ENCODE results near the gene PLCB4.

The PLCB4 gene

DNA sequence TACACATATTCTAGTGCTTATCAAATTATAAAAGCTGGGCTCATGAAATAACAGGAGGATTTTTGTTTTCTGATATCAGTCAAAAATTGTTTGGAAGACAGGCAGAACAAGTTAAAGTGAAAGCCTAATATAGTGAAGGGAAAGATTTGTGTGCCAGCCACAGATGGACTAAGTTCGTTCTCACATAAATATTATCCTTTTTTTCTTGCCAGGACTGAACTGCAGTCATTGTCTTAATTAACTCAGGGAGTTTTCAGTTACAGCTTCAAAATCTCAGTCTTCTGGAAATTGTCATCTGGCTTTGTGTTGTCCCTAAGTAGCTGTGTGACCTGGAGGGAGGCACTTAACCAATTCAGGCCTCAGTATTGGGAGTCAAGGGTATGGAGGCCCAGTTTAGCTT lies 40.7 kb downstream of the PLCB4 start:
- DNase-seq, result no peak

DNA sequence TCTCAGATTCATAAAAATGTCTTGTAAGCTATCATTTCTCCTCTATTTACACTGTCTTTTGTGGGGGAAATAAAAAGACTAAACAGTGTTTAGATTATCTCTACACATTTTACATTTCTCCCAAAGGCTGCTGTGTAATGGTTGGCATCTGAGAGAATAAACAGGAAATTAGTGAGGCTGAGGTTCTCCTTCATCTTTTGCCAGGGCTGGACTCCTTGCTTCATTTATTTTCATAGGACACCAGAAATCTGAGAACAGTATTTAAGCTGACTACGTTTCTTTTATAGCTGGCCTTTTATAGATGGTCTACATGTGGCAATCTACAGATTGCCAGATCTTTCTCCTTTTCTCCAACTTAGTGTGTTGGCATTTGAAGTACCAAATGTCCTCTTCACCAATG lies 41.5 kb downstream of the PLCB4 start:
- DNase-seq, result no peak

DNA sequence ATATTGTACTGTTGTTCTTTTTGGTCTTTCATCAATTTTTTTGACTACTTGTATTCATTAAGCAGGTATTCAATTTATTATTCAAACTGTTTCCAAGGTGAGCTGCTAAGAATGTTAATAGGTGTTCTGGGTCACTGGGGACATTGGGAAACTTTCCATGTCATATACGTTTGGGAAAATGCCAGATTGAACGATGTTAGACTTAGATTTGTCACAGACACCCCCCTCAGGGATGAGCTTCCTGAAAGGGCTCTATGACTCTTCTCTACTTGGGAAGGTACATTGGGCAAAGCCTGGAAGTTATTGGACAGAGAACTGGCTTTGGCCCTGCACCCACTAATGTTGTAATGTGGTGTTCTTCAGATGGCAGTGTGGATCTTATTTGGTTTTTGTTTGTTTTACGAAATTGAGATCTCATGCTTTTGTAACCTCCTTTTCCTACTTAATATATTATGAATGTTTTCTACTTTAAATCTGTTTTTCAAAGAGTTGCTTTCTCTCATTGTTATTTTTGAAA lies 42.1 kb downstream of the PLCB4 start:
- DNase-seq, result no peak

DNA sequence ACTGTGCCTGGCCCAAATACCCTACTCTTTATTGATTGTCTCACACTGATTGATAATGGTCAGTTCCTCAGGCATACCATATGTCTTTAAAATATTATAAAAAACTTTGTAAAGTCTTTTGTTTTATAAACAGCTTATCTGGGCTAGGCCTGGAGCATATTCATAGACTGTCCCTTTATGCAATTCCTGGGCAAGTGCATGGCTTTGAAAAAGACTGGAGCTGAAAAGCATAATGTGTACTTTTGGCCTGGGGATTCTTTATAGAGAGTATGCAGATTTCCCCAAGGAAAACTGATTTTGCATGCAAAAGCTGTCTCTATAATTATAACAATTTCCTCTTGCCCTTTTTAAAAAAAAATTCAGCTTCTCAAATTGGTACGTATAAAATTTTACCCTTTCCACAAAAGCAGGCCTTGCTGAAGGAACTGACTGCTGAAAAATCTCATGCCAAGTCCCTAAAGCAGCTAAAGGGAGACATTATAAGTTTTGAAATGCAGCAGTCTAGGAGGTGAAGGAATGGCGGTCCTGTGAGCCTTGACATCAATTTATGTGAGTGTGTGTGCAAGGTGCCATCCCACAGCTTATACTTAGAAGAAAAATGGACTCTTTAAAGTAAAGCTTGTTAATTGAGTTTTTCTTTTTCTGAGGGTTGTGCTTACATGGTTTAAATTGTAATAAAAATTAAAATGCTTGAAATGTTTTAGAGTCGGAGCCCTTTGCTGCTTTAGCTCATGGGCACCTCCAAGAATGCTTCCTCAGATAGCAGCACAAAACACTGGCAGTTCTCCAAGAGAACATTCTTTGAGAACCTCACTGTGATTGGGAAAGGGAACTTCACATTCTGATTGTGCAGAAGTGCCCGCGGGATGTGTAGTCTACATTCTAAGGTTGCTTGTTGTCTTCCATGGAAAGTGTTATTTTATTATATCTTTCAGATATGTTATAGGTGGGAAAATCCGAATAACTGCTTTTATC lies 43.9 kb downstream of the PLCB4 start:
- peak; percentile 13 to 30 for DNase-seq

DNA sequence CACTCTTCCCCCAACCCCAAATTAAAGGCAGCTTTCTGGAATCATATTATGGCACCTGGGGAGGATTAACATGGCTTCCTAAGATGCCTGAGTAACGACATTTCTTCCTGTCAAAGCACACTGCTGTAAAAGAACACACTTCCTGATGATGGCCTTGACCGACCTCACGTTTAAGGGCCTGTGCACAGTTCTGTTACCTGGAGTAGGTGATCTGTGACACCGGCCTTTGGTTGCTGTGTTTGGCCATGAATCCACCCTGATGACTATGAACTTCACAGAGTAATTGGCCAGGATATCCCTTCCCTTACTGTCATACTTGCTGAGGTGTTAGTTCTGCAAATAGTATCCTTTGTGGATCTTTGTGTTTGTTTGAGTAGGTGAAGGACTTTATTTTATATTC lies 45.8 kb downstream of the PLCB4 start:
- DNase-seq, result no peak

DNA sequence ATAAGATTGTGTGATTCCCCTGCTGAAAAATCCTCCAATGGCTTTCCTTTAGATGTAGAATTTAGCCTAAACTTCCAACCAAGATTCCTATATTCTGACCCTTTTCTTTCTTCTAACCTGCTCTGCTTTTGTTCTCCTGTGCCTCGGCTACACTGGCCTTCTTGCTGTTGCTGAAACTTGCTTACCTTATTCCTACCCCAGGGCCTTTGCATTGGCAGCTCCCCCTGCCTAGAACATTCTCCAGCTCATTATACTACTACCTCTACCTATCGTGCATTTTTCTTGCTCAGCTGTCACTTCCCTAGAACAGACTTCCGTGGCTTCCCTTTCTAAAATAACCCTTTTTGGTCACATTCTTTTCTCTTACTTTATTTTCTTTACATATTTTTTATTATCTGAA lies 48.7 kb downstream of the PLCB4 start:
- DNase-seq, result no peak

DNA sequence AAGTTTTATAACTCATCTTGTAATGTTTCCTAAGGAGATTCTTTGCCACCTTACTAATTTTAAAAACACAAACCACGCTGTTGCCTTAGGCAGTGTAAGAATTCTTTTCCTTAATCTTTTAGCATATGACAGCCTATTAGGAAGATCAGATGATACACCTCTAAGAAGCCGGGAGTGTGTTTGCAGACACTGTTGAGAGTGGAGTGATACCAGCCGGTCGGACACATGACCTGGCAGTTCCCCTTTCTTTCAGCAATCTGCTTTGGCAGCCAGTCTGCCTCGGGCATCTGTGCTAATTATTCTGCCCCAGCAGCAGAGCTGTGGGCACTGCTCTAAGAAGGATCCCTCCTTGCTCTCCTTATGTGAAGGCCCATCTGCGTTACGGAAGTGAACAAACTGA lies 50.9 kb downstream of the PLCB4 start:
- DNase-seq, result peak; percentile 13 to 26

DNA sequence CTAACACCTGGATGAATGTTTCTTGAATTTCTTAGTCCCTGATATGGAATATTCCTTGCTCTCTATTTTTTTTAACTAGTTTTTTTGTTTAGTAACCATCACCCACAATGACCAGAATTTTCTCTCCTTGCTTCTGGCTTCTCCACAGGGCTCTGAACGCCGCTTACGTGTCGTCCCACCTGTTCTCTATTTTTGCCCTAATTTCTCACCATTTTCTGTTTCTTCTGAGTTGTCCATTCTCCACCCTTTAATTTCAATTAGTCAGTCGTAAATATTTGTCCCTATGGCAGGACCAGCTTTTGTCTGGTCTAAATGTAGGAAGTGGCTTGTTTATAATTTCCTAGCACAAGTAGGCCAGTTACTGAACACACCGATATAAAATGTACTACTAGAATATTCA lies 52.3 kb downstream of the PLCB4 start:
- DNase-seq, result no peak

DNA sequence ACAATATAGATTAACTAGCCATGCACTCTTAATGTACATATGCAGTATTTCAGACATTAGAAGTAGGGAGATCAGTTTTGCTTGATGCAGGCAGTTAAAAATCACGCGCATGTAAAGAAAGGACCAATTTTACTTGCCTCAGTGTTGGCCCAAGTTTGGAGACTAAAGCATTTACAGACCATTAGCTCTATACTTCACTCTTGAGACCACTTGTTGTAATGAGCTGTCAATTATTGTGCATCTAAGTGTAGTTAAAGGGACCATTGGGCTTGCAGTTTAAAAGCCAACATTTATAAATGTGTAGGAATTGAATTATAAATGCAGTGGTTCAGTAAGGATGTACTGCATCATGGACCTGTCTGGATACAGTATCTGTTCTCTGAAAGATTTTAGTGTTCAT lies 53.7 kb downstream of the PLCB4 start:
- DNase-seq, result no peak

DNA sequence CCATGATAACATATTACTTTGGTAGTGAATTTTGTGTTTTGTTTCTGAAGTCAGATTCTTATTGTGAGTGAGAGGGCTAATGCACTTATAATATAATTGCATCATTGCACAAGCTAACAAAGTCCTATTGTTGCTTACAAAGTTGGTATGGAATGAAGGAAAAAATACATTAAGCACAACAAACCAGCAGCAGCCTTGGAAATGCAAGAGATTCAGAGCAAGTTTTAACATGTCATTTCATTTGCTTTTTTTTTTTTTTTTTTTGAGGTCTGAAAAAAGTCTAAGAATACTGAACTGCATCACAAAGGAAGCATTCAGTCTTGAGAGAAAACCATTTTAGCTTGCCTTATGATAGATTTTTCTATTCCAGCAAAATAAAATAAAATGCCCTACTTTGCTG lies 57.6 kb downstream of the PLCB4 start:
- no peak for DNase-seq

DNA sequence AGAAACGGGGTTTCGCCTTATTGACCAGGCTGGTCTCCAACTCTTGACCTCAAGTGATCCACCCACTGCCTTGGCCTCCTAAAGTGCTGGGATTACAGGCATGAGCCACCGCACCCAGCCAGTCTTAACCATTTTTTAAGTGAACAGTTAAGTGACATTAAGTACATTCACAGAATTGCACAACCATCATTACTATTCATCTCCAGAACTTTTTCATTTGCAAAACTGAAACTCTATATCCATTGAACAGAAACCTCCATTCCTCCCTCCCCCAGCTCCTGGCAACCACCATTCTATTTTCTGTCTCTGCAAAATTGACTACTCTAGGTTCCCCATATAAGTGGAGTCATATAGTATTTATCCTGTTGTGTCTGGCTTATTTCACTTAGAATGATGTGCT lies 59.7 kb downstream of the PLCB4 start:
- no peak for DNase-seq

DNA sequence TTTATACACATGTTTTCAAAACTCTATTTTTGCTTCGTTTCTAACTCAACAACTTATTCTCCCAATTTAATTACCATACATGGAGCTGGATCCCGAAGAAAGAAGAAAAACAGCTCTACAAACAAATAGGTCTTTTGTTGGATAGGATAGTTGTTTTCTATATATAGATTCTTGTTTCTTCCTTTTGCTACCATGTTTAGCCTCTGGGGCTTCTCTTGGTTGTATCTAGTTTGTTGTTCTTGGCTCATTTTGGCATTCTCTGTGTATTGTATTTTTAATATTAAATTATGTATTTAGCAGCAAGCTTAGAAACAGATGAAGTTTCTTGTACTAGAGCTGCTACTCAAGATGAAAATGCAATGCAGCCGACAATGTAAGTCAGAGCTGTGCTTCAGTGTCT lies 60.9 kb downstream of the PLCB4 start:
- DNase-seq, result no peak

DNA sequence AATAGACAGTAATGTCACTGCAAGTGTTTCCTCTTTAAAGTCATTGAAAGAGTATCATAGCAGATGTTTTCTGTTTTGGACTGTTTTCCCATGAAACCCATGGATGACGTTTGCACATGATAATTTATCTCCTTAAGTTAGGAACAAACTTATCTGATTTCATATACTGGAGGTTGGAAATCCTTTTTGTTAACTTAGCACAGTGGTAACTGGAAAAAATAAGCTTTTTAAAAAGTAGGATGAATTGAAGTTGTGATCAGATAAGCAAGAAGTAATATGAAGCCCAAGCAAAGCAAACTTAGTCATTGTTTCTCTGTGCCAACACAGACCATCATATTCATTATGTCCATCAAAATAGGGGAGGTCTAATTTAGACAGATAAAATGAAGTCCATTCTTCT lies 61.6 kb downstream of the PLCB4 start:
- DNase-seq, result no peak

DNA sequence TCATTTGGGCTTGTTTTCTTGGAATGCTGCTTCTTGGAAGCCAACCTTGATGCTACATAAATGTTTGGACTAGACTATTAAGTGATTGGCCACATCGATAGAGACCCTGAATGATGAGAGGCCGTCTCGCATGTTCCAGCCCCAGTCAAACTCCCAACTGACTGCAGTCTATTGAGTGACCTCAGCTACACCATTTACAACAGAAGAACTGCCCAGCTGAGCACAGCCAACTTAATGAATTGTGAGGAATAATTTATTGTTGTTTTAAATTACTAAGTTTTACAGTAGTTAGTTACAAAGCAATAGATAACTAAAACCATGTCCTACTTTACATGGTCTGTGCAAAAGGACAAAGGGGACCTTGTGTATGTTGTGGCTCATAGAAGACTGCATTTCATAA lies 63.0 kb downstream of the PLCB4 start:
- no peak for DNase-seq

DNA sequence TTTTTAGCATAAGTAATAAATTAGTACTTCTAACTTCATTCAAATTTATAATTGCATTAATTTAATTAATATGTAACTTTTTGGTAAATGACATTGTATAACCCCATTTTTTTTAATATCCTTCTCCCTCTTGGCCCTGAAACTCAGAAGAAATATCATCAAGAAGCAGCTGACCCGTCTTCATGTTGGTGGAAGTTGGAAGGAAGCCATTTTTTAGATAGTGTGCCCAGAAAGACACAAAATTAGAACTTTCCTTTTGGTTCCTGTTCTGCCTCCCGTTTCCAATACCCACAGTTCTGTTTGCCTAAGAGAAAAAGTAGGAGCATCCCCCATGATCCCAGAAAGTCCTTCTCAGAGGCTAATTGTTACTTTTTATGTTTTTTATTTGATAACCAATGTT lies 65.5 kb downstream of the PLCB4 start:
- no peak for DNase-seq

DNA sequence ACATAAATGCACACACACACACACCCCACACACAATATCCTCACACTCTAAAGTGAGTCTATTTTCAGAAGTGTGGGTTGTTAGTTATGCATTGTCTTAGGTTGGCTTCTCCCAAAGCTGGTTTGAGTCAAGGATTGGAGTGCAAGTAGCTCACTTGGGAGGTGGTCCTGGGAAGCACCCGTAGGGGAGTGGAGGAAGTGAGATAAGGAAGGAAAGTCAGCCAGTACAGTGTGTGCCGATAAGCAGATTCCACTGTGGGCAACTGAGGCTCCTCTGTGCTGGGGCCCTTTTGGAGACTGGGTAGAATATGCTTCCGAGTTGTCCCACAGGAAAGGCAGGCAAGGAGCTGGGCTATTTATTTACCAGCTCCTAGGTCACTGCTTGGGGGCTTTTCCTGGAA lies 67.2 kb downstream of the PLCB4 start:
- no peak for DNase-seq

DNA sequence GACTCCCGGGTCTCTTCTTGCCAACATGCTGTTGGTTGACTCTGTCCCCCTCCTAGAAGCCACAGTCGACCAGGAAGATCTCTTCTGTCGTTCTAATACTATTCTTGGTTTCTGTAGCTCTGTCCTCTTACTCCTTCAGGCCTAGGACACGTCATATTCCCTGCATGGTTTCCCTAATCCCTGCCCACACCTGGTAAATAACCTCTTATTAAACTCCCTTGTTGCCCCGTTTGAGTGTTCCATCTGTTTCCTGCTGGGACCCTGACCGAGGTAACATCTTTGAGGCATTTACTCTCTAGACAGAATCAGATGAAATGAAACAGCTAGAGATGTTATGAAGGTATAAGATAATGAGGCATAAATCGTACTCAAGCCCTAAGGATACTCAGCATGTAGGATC lies 68.1 kb downstream of the PLCB4 start:
- no peak for DNase-seq

DNA sequence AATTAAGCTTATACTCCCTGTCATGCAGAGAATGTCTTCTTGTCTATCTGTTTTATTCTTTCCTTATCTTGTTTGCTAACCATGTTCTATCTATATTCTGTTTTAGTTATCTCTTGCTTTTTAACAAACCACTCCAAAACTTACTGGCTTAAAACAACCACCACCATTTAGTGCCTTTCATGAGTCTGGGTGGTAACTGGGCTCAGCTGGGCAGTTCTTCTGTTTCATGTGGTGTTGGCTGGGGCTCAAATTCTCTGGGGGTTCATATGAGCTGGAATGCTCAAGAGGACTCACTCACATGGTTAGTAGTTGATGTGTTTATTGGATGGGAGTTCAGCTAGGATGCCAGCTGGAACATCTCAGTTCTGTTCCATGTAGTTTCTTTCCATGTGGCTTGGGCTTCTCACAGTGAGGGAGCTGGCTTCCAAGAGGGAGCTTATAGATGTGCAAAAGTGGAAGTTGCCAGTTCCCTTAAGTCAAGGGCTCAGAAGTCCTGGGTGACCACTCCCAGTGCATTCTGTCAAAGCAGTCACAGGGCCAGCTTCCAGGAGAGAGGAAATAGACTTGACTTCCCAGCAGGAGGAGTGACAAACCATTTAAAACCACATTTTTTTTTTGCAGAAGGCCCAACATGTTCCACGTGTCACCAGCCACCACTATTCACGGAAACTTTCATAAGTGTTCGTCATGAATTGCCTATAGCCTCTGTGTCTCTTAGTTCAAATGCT lies 70.4 kb downstream of the PLCB4 start:
- peak; percentile 65 to 76 for DNase-seq

DNA sequence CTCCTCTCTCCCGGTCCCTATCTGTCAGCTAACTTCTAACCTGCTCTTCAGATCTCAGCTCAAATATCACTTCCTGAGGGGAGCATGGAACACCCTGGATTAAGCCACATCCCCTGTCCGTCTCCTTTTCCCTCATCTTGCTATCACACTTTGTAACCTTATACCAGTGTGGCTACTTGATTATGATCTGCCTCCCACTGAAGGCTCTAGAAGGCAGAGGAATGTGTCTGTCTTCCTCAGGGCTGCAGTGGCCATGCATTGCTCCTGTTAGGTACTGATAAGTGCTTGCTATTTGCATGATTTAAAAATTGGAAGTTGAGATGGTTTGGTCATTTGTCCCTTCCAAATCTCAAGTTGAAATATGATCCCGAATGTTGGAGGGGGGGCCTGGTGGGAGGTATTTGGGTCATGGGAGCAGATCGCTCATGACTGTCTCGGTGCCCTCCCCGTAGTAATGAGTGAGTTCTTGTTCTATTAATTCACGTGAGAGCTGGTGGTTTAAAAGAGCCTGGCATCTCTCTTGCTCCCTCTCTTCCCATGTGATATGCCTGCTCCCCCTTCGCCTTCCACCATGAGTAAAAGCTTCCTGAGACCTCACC lies 71.4 kb downstream of the PLCB4 start:
- no peak for DNase-seq

DNA sequence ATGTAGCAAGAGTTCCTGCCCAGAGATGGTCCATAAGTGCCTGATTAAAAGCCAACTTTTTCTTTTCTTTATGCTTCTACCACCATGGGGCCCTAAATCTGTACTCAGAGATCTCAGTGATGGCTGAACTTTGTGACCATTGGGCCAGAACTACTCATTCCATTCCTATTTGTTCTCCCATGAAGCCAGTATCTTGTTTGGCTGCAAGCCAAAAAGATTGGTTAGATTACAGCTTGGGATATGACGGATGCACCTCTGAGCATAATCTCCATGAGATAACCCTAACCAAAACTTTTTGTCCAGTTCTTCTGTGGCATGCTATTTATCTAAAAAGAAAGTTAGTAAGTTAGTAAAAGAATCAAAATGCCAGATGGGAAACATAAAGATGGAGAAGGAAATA lies 72.2 kb downstream of the PLCB4 start:
- DNase-seq, result no peak

DNA sequence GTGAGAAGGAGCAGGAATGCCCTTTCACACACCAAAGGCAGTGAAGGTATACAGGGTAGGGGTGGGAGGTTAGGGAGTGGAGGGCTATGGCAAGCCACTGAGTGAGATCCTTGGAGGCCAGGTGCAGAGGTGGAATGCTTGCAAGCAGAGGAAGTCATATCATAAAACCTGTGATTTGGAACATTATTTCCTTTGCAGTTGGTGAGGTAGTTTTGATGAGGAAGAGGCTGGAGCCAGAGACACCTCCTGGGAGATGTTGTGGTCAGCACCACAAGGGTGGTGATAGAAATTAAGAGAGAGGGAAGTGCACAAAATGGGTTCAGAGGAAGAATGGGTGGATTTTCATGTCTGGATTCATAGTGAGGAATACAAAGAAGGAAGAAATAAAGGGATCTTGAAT lies 73.0 kb downstream of the PLCB4 start:
- no peak for DNase-seq

DNA sequence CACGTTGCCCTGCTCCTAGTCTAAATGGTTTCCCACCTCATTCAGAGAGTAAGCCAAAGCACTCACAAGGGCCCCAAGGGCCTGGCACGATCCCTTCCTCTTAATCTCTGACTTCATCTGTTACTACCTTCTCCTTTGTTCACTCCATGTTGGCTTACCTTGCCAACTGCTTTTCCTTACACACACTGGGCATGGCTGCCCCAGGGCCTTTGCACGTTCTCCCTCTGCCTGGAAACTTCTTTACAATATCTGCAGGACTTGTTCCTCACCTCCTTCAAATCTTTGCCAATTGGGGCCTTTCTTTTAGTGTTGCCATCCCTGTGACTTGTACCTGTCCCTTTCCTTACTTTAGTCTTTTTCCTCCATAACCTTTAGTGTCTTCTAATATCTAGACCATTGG lies 73.9 kb downstream of the PLCB4 start:
- no peak for DNase-seq

DNA sequence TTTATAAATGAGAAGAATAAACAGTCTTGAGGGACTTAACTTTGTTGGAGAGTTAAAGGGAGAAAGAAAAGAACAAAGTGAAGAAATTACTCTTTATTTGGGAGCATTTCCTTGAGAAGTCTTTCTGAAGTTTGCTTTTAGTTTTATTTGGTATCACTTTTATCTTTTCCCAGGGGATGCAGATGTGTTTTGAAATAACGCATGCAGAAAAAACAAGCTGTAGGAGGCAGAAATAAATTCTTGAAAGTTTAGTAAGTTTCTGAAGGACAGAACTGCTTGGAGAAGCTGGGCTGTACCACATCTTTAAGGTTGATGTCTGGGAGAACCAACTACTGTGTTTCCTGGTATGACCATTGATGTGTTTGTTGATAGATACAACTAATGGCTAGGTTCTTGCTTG lies 75.0 kb downstream of the PLCB4 start:
- DNase-seq, result no peak

DNA sequence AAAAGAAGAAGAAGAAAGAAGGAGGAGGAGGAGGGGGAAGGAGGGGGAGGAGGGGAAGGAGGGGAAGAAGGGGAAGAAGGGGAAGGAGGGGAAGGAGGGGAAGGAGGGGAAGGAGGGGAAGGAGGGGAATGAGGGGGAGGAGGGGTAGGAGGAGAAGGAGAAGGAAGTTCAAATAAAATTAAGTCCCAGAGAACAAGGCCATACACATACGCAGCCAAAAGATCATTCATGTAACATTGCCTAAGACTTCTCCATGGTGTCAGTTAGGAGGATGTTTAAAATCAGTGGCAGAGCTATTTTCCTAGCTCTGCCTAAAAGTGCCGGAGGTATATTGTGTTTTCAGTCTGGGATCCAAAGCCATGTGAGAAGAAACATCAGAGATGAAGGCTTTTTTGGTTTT lies 75.8 kb downstream of the PLCB4 start:
- peak; percentile 5 to 13 for DNase-seq

All from inflammatory macrophage (primary cell).